HG02852 (cell line): Measurements from ENCODE around the gene SLC34A1.
A peak's percentile ranks its signal among the peaks of the same experiment; 100 is the strongest.
"Not testable (repeated sequence)": the region's sequence is repeated elsewhere in the genome, so short reads cannot be mapped to it uniquely, and the experiment has no call there.

ENCODE experiments used
- ATAC-seq: cut with Tn5 transposase; IDR thresholded peaks from one replicate; pipeline ENCODE4 v1.9.1; 2021; ENCODE audit warnings: mild to moderate bottlenecking, moderate library complexity; ENCODE audit not compliant: unreplicated experiment

The SLC34A1 gene, protein sequence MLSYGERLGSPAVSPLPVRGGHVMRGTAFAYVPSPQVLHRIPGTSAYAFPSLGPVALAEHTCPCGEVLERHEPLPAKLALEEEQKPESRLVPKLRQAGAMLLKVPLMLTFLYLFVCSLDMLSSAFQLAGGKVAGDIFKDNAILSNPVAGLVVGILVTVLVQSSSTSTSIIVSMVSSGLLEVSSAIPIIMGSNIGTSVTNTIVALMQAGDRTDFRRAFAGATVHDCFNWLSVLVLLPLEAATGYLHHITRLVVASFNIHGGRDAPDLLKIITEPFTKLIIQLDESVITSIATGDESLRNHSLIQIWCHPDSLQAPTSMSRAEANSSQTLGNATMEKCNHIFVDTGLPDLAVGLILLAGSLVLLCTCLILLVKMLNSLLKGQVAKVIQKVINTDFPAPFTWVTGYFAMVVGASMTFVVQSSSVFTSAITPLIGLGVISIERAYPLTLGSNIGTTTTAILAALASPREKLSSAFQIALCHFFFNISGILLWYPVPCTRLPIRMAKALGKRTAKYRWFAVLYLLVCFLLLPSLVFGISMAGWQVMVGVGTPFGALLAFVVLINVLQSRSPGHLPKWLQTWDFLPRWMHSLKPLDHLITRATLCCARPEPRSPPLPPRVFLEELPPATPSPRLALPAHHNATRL

GRCh38 chr5:177384134-177384533 is at the start of gene SLC34A1:
Gene SLC34A1, plus strand, starts transcription at chr5:177384434. Its CDS starts 1,308 bp downstream, at chr5:177385742.
- no peak for ATAC-seq

- no peak for ATAC-seq
Measured at GRCh38 chr5:177334781-177335700, 49.2 kb upstream of the SLC34A1 start.

- ATAC-seq = no peak
Measured at GRCh38 chr5:177335701-177336065, 48.6 kb upstream of the SLC34A1 start.

DNA sequence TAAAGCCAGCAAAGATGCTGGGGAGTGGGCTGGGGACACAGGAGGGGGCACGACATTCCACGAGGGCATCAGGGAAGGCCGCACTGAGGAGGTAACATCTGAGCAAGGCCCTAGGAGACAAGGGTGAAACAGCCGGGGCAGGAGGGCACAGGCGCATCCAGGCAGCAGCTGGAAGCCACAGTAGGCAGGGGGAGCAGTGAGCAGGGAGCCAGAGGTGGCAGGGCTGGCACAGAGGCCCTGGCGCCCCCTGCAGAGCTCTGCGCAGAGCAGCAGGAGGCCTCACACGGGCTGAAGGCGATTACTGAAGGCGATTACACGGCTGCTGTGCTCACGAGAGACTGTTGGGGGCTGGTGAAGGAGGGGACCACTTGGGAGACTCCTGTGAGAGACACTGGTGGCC is 48.1 kb upstream of the SLC34A1 start:
- no peak for ATAC-seq

DNA sequence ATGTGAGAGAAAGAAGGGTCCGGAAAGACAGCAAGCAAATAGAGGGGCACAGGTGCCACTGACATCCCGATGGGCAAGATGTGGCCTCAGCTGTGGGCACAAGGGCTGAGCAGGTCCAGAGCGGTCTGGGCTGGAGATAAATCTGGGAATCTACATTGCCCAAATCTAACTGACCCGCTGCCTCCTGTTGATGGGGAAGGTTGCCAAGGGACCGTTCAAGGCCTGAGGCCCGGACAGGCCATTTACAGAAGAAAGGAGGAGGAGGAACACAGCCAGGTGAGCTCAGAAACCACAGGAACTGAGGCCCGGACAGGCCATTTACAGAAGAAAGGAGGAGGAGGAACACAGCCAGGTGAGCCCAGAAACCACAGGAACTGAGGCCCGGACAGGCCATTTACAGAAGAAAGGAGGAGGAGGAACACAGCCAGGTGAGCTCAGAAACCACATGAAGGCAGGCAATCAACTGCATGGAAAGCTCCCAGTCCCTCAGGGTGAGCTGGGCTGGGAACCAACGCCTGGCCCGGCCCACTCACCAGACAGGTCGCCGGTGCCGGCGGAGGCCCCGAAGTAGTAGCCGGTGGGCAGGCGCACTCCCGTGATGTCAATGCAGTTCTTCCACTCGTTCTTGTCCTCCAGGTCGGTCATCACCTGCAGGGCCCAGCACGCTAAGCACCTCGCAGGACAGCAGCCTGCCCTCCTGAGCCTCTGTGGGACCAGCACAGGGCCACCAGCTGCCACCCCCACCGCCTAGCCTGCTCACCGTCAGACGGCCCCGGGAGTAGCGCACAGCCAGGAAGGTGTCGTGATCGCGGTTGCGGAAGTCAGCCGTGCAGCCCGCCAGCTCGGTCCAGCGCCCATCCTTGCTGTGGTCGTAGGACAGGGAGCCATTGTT is 47.4 kb upstream of the SLC34A1 start:
- no peak for ATAC-seq

- ATAC-seq = no peak
Measured at GRCh38 chr5:177338251-177339106, 45.8 kb upstream of the SLC34A1 start.

- ATAC-seq = no peak
Measured at GRCh38 chr5:177339107-177339638, 45.1 kb upstream of the SLC34A1 start.

- ATAC-seq = not testable (repeated sequence)
Measured at GRCh38 chr5:177343000-177343399, 41.2 kb upstream of the SLC34A1 start.

DNA sequence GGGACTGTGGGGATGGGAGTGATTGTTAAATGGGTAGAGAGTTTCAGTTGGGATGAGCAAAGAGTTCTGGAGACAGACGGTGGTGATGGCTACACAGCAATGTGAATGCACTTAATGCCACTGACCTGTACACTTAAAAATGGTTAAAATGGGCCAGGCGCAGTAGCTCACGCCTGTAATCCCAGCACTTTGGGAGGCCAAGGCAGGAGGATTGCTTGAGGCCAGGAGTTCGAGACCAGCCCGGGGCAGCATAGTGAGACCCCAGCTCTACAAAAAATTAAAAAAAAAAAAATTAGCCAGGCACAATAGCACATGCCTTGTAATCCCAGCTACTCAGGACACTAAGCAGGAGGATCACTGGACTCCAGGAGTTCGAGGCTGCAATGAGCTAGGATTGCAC is 40.5 kb upstream of the SLC34A1 start:
- ATAC-seq = no peak

GRCh38 chr5:177344891-177345290 is 39.3 kb upstream of the SLC34A1 start:
- no peak for ATAC-seq

GRCh38 chr5:177346820-177347219 is 37.4 kb upstream of the SLC34A1 start:
- ATAC-seq = no peak

- ATAC-seq = no peak
Measured at GRCh38 chr5:177347699-177348098, 36.5 kb upstream of the SLC34A1 start.

- ATAC-seq = no peak
Measured at GRCh38 chr5:177349362-177349647, 34.9 kb upstream of the SLC34A1 start.

DNA sequence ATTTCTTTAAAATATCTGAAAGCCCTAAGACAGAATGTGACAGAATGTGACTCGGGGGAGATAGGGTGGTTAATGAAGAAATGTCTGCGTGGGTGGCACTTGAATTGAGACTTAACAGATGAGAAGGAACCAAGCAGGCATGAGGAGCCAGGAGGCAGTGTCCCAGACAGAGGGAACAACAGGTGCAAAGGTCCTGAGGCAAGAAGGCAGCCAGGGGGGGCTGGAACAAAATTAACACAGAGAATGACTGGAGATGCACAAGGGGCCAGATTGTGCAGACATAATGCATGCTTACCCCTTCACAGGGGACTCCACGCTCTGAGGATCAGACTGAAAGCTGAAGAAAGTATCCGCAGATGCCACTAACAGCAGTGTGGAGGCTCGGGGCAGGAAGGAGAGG is 34.5 kb upstream of the SLC34A1 start:
- ATAC-seq = no peak

- ATAC-seq = no peak
Measured at GRCh38 chr5:177350776-177351391, 33.4 kb upstream of the SLC34A1 start.

DNA sequence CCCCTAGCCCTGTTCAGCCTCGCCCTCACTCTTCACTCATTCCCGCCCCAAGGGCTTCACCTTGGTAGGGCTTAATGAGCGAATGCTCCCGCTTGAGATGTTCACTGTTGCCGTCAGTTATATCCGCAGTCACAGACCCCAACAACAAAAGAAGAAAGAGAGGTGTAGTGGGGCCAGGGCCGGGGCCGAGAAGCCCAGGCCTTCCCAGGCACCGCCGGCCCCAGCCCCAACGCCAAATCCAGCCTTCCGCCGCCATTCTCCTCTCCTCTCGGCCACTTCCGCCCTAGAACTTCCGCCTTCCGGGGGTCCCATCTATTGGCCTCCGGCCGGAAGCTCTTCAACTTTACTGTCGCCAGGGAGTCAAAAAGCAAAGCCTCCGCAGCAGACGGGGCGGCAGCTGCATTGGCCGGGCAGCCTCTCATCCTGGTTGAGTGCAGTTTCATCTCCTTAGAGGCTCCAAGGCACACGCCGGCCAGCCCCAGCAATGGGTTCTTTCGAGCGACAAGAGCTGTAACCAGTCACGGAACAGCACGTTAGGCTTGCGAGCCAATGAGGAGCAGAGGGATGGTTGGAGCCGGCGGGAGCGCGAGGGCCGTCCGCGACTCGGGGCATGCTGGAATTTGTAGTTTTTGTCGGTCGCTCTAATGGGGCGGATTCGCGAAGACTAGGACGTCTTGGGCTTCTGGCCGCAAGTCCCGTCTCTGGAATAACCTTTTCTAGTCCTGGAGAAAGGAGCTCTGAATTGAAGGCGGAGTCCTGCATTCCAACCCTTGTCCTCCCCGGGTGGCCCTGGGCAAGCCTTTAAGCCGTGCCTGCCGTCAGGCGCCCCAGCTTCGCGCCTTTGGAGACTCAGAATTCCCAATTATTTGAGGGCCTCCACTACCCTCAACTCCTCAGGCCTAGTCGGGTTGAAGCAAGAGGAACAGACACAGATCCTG is 32.6 kb upstream of the SLC34A1 start, which contains the start of gene LMAN2:
TSS of gene LMAN2 (minus strand) at position 277 of the 938 bp plus-strand sequence. CDS start at position 256, 21 bp downstream.
- peak; percentile 91 for ATAC-seq

DNA sequence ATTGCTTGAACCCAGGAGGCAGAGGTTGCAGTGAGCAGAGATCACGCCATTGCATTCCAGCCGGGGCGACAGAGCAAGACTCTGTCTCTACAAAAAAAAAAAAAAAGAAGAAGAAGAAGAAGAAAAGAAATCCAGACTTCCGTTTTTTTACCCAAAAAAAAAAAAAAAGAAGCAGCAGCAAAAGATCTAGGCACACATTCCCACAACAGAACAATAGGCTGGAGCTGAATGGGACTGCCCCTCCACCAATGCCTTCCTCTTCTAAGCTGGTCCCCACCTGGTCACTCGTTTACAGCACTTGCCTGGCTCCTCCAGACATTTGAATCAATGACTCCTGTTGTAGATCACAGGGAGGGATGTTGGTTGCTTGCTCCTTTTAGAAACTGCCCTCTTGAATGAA is 31.1 kb upstream of the SLC34A1 start:
- no peak for ATAC-seq

- ATAC-seq = no peak
Measured at GRCh38 chr5:177354256-177354655, 30.0 kb upstream of the SLC34A1 start.
